HK-2 (cell line): ENCODE measurements around the gene ATP9B.
"Not testable (repeated sequence)": the region's sequence is repeated elsewhere in the genome, so short reads cannot be mapped to it uniquely, and the experiment has no call there.

Experiments used
- DNase-seq: peaks from one replicate; pipeline ENCODE4 v3.0.0-alpha.2; 2018; ENCODE audit not compliant: unreplicated experiment

Gene ATP9B

GRCh38 chr18:79361766-79362522 is 292.8 kb downstream of the ATP9B start:
- DNase-seq = peak; percentile 39

GRCh38 chr18:79365701-79366100 is 296.5 kb downstream of the ATP9B start:
- DNase-seq = no peak

- DNase-seq = no peak
Measured at GRCh38 chr18:79366177-79367094, 297.2 kb downstream of the ATP9B start.

GRCh38 chr18:79367480-79367879 is 298.3 kb downstream of the ATP9B start:
- DNase-seq = no peak

- DNase-seq = no peak
Measured at GRCh38 chr18:79367989-79368388, 298.8 kb downstream of the ATP9B start.

- DNase-seq = no peak
Measured at GRCh38 chr18:79368681-79369080, 299.5 kb downstream of the ATP9B start.

GRCh38 chr18:79371561-79372121 is 302.4 kb downstream of the ATP9B start:
- DNase-seq = no peak

GRCh38 chr18:79372461-79372860 is 303.3 kb downstream of the ATP9B start:
- no peak for DNase-seq

GRCh38 chr18:79372991-79373390 is 303.8 kb downstream of the ATP9B start:
- no peak for DNase-seq

- no peak for DNase-seq
Measured at GRCh38 chr18:79373736-79374135, 304.5 kb downstream of the ATP9B start.

- no peak for DNase-seq
Measured at GRCh38 chr18:79374408-79375171, 305.4 kb downstream of the ATP9B start.

- no peak for DNase-seq
Measured at GRCh38 chr18:79375441-79376154, 306.4 kb downstream of the ATP9B start.

GRCh38 chr18:79376661-79377060 is 307.5 kb downstream of the ATP9B start:
- not testable (repeated sequence) for DNase-seq

GRCh38 chr18:79377187-79377891 is 308.1 kb downstream of the ATP9B start:
- DNase-seq = no peak

GRCh38 chr18:79378536-79379250 is 309.5 kb downstream of the ATP9B start:
- DNase-seq = peak; percentile 81

GRCh38 chr18:79379251-79379905 is 310.2 kb downstream of the ATP9B start:
- DNase-seq = no peak

GRCh38 chr18:79379931-79380815 is 311.0 kb downstream of the ATP9B start:
- no peak for DNase-seq
